Activated naive CD4-positive, alpha-beta T cell treated with anti-CD3 and anti-CD28 coated beads, Interleukin-2, amount 10 ng/mL, durations not matched to agents 7 days and 5 days (primary cell): ENCODE data around the gene CCSER1.
"Not testable (repeated sequence)": the region's sequence is repeated elsewhere in the genome, so short reads cannot be mapped to it uniquely, and the experiment has no call there.

Experiments used
- CTCF ChIA-PET: fragments of 350-600 bp; sonication (Branson Sonifier 250); formaldehyde crosslinking; loops from one replicate; lab custom pipeline; 2021; ENCODE audit warnings: antibody characterized with exemption; lab: Charles Lee
- DNase-seq: peaks from one replicate; pipeline ENCODE4 v3.0.0-alpha.2; 2020
- H3K27ac Mint-ChIP-seq: one replicate; pipeline ENCODE4 v1.8.0; 2021; ENCODE audit warnings: mild to moderate bottlenecking, moderate library complexity, mixed read lengths
- H3K27me3 Mint-ChIP-seq: one replicate; pipeline ENCODE4 v1.8.0; 2021; ENCODE audit warnings: mild to moderate bottlenecking, mixed read lengths
- H3K36me3 Mint-ChIP-seq: one replicate; pipeline ENCODE4 v1.8.0; 2021; ENCODE audit warnings: mixed read lengths
- H3K4me1 Mint-ChIP-seq: one replicate; pipeline ENCODE4 v1.8.0; 2021; ENCODE audit warnings: mixed read lengths
- H3K4me3 Mint-ChIP-seq: one replicate; pipeline ENCODE4 v1.8.0; 2021; ENCODE audit warnings: mild to moderate bottlenecking, moderate library complexity, mixed read lengths
- H3K9me3 Mint-ChIP-seq: one replicate; pipeline ENCODE4 v1.8.0; 2021; ENCODE audit warnings: mixed read lengths

Gene CCSER1

DNA sequence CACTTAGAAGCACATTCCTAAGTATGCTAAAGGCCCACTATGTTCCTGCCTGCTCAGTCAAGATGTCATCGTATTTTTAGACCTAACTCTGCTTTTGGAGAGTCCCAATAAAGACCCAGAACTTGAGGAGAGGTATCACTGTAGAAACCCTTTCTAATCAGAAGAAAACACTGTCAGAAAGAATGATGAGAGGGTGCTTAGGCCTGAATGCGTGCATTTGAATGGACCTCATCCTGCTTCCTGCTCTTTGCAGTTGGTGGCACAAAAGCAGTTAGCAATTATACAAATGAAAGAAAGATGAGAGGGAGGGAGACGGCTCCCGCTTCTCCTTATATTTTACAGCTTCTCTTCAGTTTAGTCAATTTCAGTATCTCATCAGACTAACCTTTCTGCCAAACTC is 987.2 kb downstream of the CCSER1 start:
- H3K4me1 Mint-ChIP-seq: no peaks in the 10 kb centered on the region
- H3K36me3 Mint-ChIP-seq: no peaks in the 10 kb centered on the region
- peaks cover 2% of the 10 kb centered on the region for H3K9me3 Mint-ChIP-seq
- no peak for DNase-seq
- CTCF ChIA-PET: interaction anchor here (1.3 kb wide), 1 partner anchor 25 kb away, joined by 3 read pairs; no protein-coding TSS in a partner anchor
- H3K27ac Mint-ChIP-seq: no peak overlapping the region
- H3K27me3 Mint-ChIP-seq: no peaks in the 10 kb centered on the region
- H3K4me3 Mint-ChIP-seq: no peak overlapping the region

DNA sequence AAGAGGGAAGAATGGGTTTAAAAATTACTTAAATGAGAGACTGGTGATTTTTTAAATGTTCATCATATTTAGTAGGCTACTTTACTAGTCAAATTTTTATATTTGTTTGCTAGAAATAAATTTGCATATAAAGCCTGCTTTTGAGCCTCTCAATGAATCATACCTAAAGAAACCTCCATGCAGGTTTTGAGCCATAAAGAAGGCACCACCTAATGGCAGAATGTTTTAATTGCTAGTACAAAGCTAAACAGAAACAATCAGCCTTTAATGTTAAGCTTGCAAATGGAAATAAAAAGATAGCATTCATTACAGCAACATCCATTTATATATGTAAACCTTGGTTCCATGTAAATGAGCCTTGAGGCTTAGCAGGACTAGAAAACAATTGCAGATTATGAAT is 989.7 kb downstream of the CCSER1 start:
- Mint-ChIP-seq H3K9me3 (peaks cover 2% of the 10 kb centered on the region), H3K4me3 (no peak overlapping the region), H3K4me1 (no peaks in the 10 kb centered on the region), H3K36me3 (no peaks in the 10 kb centered on the region), H3K27ac (no peak overlapping the region), H3K27me3 (no peaks in the 10 kb centered on the region)
- CTCF ChIA-PET: no interaction called here
- DNase-seq: no peak

DNA sequence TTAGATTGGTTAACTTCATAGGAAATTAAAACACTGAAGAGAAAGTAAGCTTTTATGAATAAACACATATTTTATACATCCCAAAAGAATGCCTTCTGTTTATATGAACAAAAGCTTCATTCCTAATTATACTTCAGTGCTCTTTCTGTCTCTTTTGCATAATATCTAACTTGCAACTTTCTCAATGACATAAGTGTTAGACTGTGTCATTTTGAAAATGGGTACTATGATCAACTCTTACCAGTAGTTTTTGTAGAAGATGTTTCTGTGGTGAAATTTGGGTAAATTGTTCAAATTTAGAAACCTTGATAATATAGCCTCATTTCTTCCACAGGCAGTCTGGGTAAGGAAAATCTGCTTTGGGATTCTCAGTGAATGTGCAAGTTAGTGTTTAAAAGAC is 991.4 kb downstream of the CCSER1 start:
- Mint-ChIP-seq H3K36me3 (no peaks in the 10 kb centered on the region), H3K27me3 (no peaks in the 10 kb centered on the region), H3K4me1 (no peaks in the 10 kb centered on the region), H3K27ac (no peak overlapping the region), H3K9me3 (peaks cover 2% of the 10 kb centered on the region), H3K4me3 (no peak overlapping the region)
- CTCF ChIA-PET: no interaction called here
- no peak for DNase-seq

- no peak for DNase-seq
- no peaks in the 10 kb centered on the region for H3K9me3 Mint-ChIP-seq
- CTCF ChIA-PET: no interaction called here
- H3K36me3 Mint-ChIP-seq: no peaks in the 10 kb centered on the region
- no peaks in the 10 kb centered on the region for H3K27me3 Mint-ChIP-seq
- no peak overlapping the region for H3K27ac Mint-ChIP-seq
- H3K4me3 Mint-ChIP-seq: no peak overlapping the region
- no peaks in the 10 kb centered on the region for H3K4me1 Mint-ChIP-seq
These were observed 996.5 kb downstream of the CCSER1 start for GRCh38 chr4:91123742-91124141.

DNA sequence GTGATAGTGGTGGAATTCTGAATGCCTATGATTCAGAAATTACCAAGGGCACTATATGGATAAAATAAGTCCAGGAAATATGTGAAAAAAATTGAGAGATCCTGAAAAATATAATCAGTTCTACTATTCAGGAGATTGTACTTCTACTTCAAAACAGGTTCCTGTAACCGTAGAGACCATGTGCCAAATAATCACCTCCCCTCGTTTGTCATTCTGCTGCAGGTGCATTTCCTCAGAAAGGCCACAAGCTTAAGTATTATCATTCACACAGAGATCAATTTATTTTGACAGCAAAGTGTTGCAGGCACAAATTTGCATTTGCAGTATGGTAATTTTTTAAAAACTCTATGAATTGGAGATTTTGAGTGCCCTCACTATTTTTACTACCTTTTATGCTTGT is 1000.0 kb downstream of the CCSER1 start:
- no peaks in the 10 kb centered on the region for H3K9me3 Mint-ChIP-seq
- H3K36me3 Mint-ChIP-seq: no peaks in the 10 kb centered on the region
- DNase-seq: no peak
- CTCF ChIA-PET: no interaction called here
- no peaks in the 10 kb centered on the region for H3K4me1 Mint-ChIP-seq
- no peak overlapping the region for H3K27ac Mint-ChIP-seq
- no peaks in the 10 kb centered on the region for H3K27me3 Mint-ChIP-seq
- H3K4me3 Mint-ChIP-seq: no peak overlapping the region

DNA sequence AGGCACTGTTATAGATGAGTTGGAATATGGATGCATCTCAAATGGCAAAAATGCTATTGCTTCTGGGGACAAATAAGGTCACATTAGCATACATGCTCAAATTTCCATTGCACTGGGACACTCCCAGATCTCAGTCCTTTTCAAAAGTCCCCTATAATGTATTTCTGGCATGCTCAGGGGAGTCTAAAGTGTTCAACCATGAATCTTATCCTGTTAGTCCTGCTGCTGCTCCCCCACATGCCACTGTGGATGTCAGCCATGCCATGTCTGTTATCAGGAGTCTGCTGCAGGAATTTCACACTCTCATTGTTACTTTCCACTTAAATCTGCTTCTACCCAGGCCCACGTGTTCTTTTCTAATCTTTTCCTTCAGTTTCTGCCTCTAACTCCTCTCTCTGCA is 1000.6 kb downstream of the CCSER1 start:
- Mint-ChIP-seq H3K36me3 (no peaks in the 10 kb centered on the region), H3K4me1 (no peaks in the 10 kb centered on the region), H3K27me3 (no peaks in the 10 kb centered on the region), H3K27ac (no peak overlapping the region), H3K9me3 (no peaks in the 10 kb centered on the region), H3K4me3 (no peak overlapping the region)
- CTCF ChIA-PET: no interaction called here
- no peak for DNase-seq

DNA sequence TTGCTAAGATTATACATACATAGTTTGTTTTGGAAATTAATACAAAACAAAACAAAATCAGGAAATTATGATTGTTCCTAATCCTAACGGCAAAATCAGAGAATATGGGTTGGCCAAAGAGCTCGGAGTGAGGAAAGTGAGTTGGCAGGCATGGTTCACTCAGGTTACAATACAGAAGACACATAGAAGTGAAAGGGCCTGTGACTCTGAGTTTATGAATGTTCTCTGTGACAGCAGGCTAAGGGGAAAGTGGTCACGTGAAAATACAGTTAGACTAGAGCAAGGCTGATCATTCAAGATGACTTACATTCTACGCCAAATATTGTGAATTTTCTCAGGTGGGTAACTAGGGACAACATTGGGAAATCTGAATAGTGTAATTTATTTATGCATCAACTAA is 1001.3 kb downstream of the CCSER1 start:
- H3K4me1 Mint-ChIP-seq: no peaks in the 10 kb centered on the region
- H3K27ac Mint-ChIP-seq: no peak overlapping the region
- H3K36me3 Mint-ChIP-seq: no peaks in the 10 kb centered on the region
- H3K9me3 Mint-ChIP-seq: no peaks in the 10 kb centered on the region
- CTCF ChIA-PET: no interaction called here
- H3K27me3 Mint-ChIP-seq: no peaks in the 10 kb centered on the region
- no peak overlapping the region for H3K4me3 Mint-ChIP-seq
- no peak for DNase-seq

DNA sequence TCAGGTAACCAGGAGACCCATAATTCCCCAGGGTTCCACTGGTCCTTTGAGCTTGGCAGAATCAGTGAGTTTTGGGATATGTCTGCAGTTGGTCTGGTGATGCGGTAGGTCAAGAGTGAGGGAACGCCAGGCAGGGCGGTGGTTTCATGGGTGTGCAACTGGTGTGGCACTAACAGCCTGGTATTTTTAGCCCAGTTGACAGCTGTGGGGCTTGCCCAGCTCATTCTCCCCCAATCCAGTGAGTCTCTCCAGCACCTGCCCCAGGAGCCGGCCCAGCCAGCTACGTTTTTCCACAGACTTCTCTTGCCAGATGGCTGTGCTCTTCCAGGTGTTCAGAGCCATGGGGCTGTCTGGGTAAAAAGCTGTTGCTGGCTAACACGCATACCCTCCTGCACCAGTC is 1019.9 kb downstream of the CCSER1 start:
- no peak overlapping the region for H3K4me3 Mint-ChIP-seq
- H3K4me1 Mint-ChIP-seq: no peaks in the 10 kb centered on the region
- H3K27me3 Mint-ChIP-seq: no peaks in the 10 kb centered on the region
- DNase-seq: no peak
- no peaks in the 10 kb centered on the region for H3K36me3 Mint-ChIP-seq
- peaks cover 9% of the 10 kb centered on the region for H3K9me3 Mint-ChIP-seq
- no peak overlapping the region for H3K27ac Mint-ChIP-seq
- CTCF ChIA-PET: no interaction called here

DNA sequence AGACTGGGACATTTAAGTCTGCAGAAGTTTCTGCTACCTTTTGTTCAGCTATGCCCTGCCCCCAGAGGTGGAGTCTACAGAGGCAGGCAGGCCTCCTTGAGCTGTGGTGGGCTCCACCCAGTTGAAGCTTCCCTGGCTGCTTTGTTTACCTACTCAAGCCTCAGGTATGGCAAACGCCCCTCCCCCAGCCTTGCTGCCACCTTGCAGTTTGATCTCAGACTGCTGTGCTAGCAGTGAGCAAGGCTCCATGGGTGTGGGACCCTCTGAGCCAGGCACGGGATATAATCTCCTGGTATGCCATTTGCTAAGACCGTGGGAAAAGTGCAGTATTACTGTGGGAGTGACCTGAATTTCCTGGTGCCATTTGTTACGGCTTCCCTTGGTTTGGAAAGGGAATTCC is 1026.8 kb downstream of the CCSER1 start:
- CTCF ChIA-PET, H3K27me3 Mint-ChIP-seq, H3K36me3 Mint-ChIP-seq, H3K4me1 Mint-ChIP-seq, H3K27ac Mint-ChIP-seq, H3K4me3 Mint-ChIP-seq, DNase-seq: not testable (repeated sequence)
- H3K9me3 Mint-ChIP-seq: peaks cover 15% of the 10 kb centered on the region

DNA sequence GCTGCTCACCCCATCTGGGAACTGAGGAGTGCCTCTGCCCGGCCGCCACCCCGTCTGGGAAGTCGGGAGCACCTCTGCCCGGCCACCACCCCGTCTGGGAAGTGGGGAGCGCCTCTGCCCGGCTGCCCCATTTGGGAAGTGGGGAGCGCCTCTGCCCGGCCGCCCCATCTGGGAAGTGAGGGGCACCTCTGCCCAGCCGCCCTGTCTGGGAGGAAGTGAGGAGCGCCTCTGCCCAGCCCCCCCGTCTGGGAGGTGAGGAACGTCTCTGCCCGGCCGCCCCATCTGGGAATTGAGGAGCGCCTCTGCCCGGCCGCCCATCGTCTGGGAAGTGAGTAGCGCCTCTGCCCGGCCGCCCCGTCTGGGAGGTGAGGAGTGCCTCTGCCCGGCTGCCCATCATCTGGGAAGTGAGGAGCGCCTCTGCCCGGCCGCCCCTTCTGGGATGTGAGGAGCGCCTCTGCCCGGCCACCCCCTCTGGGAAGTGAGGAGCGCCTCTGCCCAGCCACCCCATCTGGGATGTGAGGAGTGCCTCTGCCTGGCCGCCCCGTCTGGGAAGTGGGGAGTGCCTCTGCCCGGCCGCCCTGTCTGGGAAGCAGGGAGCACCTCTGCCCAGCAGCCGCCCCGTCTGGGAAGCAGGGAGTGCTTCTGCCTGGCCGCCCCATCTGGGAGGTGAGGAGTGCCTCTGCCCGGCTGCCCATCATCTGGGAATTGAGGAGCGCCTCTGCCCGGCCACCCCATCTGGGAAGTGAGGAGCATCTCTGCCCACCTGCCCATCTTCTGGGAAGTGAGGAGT is 1040.9 kb downstream of the CCSER1 start:
- H3K4me3 Mint-ChIP-seq, H3K9me3 Mint-ChIP-seq, CTCF ChIA-PET, H3K36me3 Mint-ChIP-seq, DNase-seq, H3K27ac Mint-ChIP-seq, H3K4me1 Mint-ChIP-seq, H3K27me3 Mint-ChIP-seq: not testable (repeated sequence)

GRCh38 chr4:91170768-91171167 is 1043.6 kb downstream of the CCSER1 start:
- CTCF ChIA-PET: no interaction called here
- H3K36me3 Mint-ChIP-seq: no peaks in the 10 kb centered on the region
- no peak for DNase-seq
- H3K27me3 Mint-ChIP-seq: no peaks in the 10 kb centered on the region
- no peak overlapping the region for H3K4me3 Mint-ChIP-seq
- peaks cover 5% of the 10 kb centered on the region for H3K9me3 Mint-ChIP-seq
- no peaks in the 10 kb centered on the region for H3K4me1 Mint-ChIP-seq
- H3K27ac Mint-ChIP-seq: no peak overlapping the region

DNA sequence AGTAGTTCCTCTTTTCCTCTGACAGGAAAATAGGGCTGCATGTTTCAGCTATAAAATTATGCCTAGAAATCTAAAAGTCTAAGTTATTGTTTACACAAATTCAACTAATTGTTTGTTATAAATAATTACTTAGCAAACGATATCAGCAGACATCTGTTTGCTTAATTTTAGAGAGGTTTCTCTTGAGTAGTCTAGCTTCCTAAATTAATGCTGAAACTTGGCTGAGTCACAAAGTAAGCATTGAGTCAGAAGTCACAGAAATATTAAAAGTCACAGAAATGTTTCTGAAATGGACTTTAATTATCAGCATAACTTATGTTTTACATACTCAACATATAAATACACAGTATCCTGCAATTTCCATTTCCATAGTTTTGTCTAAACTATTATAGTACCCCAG is 1044.0 kb downstream of the CCSER1 start:
- no peaks in the 10 kb centered on the region for H3K4me1 Mint-ChIP-seq

DNA sequence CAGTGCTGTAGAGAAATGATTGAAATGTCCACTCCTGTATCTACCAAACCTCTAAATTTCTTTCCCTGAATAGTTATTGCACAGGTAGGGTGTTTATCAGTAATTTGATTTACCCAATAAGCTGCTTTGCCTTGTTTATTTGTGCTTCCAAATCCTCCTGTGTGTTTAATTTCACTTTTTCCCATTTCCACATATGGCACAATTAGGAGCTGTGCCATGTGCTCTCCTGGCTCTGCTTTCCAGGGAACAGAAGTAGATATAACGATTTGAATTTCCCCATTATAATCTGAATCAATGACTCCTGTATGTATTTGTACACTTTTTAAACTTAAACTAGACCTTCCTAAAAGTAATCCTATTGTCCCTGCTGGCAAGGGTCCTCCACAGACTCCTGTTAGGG is 1057.9 kb downstream of the CCSER1 start:
- H3K4me1 Mint-ChIP-seq, H3K27ac Mint-ChIP-seq, H3K9me3 Mint-ChIP-seq, H3K4me3 Mint-ChIP-seq, H3K27me3 Mint-ChIP-seq, CTCF ChIA-PET, DNase-seq, H3K36me3 Mint-ChIP-seq: not testable (repeated sequence)

More for the DNA sequence above, 1044.0 kb downstream of the CCSER1 start:
- no peaks in the 10 kb centered on the region for H3K36me3 Mint-ChIP-seq
- CTCF ChIA-PET: no interaction called here
- no peak overlapping the region for H3K27ac Mint-ChIP-seq
- no peak for DNase-seq
- H3K9me3 Mint-ChIP-seq: peaks cover 7% of the 10 kb centered on the region
- H3K4me3 Mint-ChIP-seq: no peak overlapping the region
- no peaks in the 10 kb centered on the region for H3K27me3 Mint-ChIP-seq

GRCh38 chr4:91198951-91199350 is 1071.8 kb downstream of the CCSER1 start:
- Mint-ChIP-seq H3K9me3 (peaks cover 3% of the 10 kb centered on the region), H3K27me3 (no peaks in the 10 kb centered on the region), H3K27ac (no peak overlapping the region), H3K36me3 (no peaks in the 10 kb centered on the region), H3K4me1 (peaks cover 4% of the 10 kb centered on the region), H3K4me3 (no peak overlapping the region)
- CTCF ChIA-PET: no interaction called here
- DNase-seq: no peak

DNA sequence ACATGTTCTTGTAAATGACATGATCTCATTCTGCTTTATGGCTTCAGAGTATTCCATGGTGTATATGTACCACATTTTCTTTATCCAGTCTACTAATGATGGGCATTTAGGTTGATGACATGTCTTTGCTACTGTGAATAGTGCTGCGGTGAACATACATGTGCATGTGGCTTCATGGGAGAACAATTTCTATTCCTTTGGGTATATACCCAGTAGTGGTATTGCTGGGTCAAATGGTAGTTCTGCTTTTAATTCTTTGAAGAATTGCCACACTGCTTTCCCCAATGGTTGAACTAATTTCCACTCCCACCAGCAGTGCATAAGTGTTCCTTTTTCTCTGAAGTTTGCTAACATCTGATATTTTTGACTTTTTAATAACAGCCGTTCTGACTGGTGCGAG is 1080.3 kb downstream of the CCSER1 start:
- no peak overlapping the region for H3K27ac Mint-ChIP-seq
- no peak overlapping the region for H3K4me3 Mint-ChIP-seq
- peaks cover 1% of the 10 kb centered on the region for H3K9me3 Mint-ChIP-seq
- DNase-seq: no peak
- CTCF ChIA-PET: no interaction called here
- no peaks in the 10 kb centered on the region for H3K27me3 Mint-ChIP-seq
- H3K4me1 Mint-ChIP-seq: no peaks in the 10 kb centered on the region
- H3K36me3 Mint-ChIP-seq: no peaks in the 10 kb centered on the region
